HFFc6 (cell line): ENCODE measurements around the gene OR4C15. TPM values are rescaled to one million over a fixed set of nuclear protein-coding genes. Genes with fewer than 3 reads are reported as not detected.

Source experiments
- DNase-seq: peaks from one replicate; pipeline ENCODE4 v3.0.0-alpha.2; 2018
- H3K27ac Mint-ChIP-seq: 2 replicates; pipeline ENCODE4 v1.8.0; 2020; ENCODE audit warnings: mild to moderate bottlenecking, mixed read lengths
- H3K27me3 Mint-ChIP-seq: 2 replicates; pipeline ENCODE4 v1.8.0; 2021; ENCODE audit warnings: mild to moderate bottlenecking, moderate library complexity, mixed read lengths; ENCODE audit not compliant: insufficient read depth
- H3K36me3 Mint-ChIP-seq: 2 replicates; pipeline ENCODE4 v1.8.0; 2021; ENCODE audit warnings: low read depth, mixed read lengths
- H3K4me1 Mint-ChIP-seq: 2 replicates; pipeline ENCODE4 v1.8.0; 2020; ENCODE audit warnings: low read depth, mixed read lengths
- H3K4me3 Mint-ChIP-seq: 2 replicates; pipeline ENCODE4 v1.8.0; 2020; ENCODE audit warnings: mild to moderate bottlenecking, moderate library complexity, mixed read lengths
- H3K9me3 Mint-ChIP-seq: 2 replicates; pipeline ENCODE4 v1.8.0; 2020; ENCODE audit warnings: mild to moderate bottlenecking, mixed read lengths
- long read RNA-seq: library from polyadenylated mRNA; unstranded; transcript quantifications from one replicate; pipeline ENCODE4 v2.0.0, GENCODE V29; 2019
- total RNA-seq, 6 experiments: library from RNA; stranded (reverse); fragmentation: NEBNext Ultra II Directional; extraction: Animal tissue kit (Norgen Biotek cat#: 25700); gene quantifications; 2 replicates in 1 of 6; 3 replicates in 5 of 6; pipeline ENCODE4 v1.2.3, GENCODE V29; 2021
- TF ChIP-seq, protein P1 (sequence below): fragments of 200-600 bp; sonication (generic); IDR thresholded peaks from 2 replicates; pipeline ENCODE4 v1.5.0; 2021; ENCODE audit warnings: antibody characterized with exemption, mild to moderate bottlenecking

Gene OR4C15
- total RNA-seq, result not detected
- long read RNA-seq, result 0 reads

GRCh38 chr11:55554169-55554568 is at the start of gene OR4C15:
Gene OR4C15 (plus strand): TSS chr11:55554469. CDS start chr11:55554469, 0 bp downstream.
- no peaks in the 10 kb centered on the region for H3K4me1 Mint-ChIP-seq
- TF ChIP-seq, protein P1, sequence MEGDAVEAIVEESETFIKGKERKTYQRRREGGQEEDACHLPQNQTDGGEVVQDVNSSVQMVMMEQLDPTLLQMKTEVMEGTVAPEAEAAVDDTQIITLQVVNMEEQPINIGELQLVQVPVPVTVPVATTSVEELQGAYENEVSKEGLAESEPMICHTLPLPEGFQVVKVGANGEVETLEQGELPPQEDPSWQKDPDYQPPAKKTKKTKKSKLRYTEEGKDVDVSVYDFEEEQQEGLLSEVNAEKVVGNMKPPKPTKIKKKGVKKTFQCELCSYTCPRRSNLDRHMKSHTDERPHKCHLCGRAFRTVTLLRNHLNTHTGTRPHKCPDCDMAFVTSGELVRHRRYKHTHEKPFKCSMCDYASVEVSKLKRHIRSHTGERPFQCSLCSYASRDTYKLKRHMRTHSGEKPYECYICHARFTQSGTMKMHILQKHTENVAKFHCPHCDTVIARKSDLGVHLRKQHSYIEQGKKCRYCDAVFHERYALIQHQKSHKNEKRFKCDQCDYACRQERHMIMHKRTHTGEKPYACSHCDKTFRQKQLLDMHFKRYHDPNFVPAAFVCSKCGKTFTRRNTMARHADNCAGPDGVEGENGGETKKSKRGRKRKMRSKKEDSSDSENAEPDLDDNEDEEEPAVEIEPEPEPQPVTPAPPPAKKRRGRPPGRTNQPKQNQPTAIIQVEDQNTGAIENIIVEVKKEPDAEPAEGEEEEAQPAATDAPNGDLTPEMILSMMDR, result no peak
- no peak for DNase-seq
- H3K27me3 Mint-ChIP-seq, result no peaks in the 10 kb centered on the region
- no peaks in the 10 kb centered on the region for H3K36me3 Mint-ChIP-seq
- peaks cover 29% of the 10 kb centered on the region for H3K9me3 Mint-ChIP-seq
- H3K4me3 Mint-ChIP-seq, result no peak within 1 kb of the TSS
- no peak within 1 kb of the TSS for H3K27ac Mint-ChIP-seq

GRCh38 chr11:55571828-55572227 is 17.6 kb downstream of the OR4C15 start, which contains the start of gene OR4C16:
Gene OR4C16 (plus strand): TSS chr11:55572128. CDS start chr11:55572128, 0 bp downstream.
- Mint-ChIP-seq H3K4me1 (no peaks in the 10 kb centered on the region), H3K9me3 (peaks cover 34% of the 10 kb centered on the region), H3K4me3 (no peak within 1 kb of the TSS), H3K27ac (no peak within 1 kb of the TSS), H3K27me3 (no peaks in the 10 kb centered on the region), H3K36me3 (no peaks in the 10 kb centered on the region; the same call in 1 of the 2 replicates)
- DNase-seq, result no peak
- TF ChIP-seq, protein P1, result no peak

DNA sequence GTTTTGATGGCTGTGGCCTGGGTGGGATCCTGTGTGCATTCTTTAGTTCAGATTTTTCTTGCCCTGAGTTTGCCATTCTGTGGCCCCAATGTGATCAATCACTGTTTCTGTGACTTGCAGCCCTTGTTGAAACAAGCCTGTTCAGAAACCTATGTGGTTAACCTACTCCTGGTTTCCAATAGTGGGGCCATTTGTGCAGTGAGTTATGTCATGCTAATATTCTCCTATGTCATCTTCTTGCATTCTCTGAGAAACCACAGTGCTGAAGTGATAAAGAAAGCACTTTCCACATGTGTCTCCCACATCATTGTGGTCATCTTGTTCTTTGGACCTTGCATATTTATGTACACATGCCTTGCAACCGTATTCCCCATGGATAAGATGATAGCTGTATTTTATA is 18.3 kb downstream of the OR4C15 start:
- Mint-ChIP-seq H3K9me3 (peaks cover 42% of the 10 kb centered on the region), H3K4me3 (no peak overlapping the region), H3K4me1 (no peaks in the 10 kb centered on the region), H3K27me3 (no peaks in the 10 kb centered on the region), H3K36me3 (no peaks in the 10 kb centered on the region; the same call in 1 of the 2 replicates), H3K27ac (no peak overlapping the region)
- TF ChIP-seq, protein P1, result no peak
- DNase-seq, result no peak

Other genes with a start within 250 kb of the OR4C15 start
- gene OR4A16, start 211.3 kb upstream of the OR4C15 start, total RNA-seq, result not detected
- not detected for gene OR4A15, start 186.5 kb upstream of the OR4C15 start, total RNA-seq
- gene OR4C16, start 17.7 kb downstream of the OR4C15 start, total RNA-seq, result not detected
- gene OR4C11, start 53.2 kb downstream of the OR4C15 start, total RNA-seq, result not detected
- not detected for gene OR4P4, start 80.6 kb downstream of the OR4C15 start, total RNA-seq
- not detected for gene OR4S2, start 93.9 kb downstream of the OR4C15 start, total RNA-seq
- gene OR4C6, start 107.7 kb downstream of the OR4C15 start, total RNA-seq, result not detected
- gene OR5D13, start 219.0 kb downstream of the OR4C15 start, total RNA-seq, result not detected
- not detected for gene OR5D14, start 241.1 kb downstream of the OR4C15 start, total RNA-seq